Stimulated activated CD4-positive, alpha-beta T cell treated with anti-CD3 and anti-CD28 coated beads, Interleukin-1b, Interleukin-23, amount 100 ng/mL, for 48 hours (primary cell): ENCODE results near the gene PIN1.
"Not testable (repeated sequence)": the region's sequence is repeated elsewhere in the genome, so short reads cannot be mapped to it uniquely, and the experiment has no call there.

Experiments used
- DNase-seq: peaks from one replicate; pipeline ENCODE4 v3.0.0-alpha.2; 2020

The PIN1 gene

DNA sequence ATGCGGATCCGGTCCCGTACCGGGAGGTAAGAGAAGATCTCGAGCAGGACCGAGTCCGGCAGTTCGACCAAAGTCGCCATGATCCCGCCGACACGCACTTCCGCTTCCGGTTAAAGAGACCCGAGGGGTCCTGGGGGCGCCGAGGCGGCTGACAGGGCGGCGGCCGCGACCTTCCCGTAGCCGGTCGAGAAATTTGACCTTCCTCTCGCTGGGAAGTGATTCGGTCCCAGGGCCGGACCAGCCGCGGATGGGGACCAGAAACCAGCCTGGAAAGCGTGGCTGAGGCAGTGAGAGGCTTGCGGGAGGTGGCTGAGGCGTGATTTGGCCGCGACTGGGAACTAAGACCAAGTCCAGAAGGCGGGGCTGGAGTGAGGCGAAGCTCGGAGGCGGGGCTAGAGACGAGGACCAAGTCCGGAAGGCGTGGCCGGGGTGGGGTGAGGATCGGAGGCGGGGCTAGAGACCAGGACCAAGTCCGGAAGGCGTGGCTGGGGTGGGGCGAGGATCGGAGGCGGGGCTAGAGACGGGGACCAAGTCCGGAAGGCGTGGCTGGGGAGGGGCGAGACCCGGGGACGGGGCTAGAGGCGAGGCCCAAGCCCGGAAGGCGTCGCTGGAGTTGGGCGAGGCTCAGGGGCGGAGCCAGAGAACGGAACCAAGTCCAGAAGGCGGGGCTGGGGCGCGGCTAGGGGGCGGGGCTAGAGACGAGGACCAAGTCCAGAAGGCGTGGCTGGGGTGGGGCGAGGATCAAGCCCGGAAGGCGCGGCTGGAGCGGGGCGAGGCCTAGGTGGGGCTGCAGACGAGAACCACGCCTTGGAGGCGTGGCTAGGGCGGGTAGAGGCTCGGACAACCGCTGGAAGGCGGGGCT lies 16.2 kb upstream of the PIN1 start, which contains the start of gene FBXL12:
FBXL12 (minus strand) TSS at position 346 of the 862 bp plus-strand sequence; CDS start at position 80, 266 bp downstream.
- DNase-seq: peak; percentile 100

GRCh38 chr19:9819596-9819909 lies 15.6 kb upstream of the PIN1 start:
- no peak for DNase-seq

DNA sequence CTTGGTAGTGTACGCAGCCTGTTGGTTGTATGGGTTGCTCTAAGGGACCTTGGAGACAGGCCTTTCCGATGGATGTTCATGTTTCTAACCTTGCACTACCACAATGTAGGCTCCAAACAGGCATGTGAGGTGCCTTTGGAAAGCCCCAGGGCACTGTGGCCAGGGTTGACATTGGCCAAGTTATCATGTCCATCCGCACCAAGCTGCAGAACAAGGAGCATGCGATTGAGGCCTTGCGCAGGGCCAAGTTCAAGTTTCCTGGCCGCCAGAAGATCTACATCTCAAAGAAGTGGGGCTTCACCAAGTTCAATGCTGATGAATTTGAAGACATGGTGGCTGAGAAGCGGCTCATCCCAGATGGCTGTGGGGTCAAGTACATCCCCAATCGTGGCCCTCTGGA lies 15.1 kb upstream of the PIN1 start:
- DNase-seq: not testable (repeated sequence)

DNA sequence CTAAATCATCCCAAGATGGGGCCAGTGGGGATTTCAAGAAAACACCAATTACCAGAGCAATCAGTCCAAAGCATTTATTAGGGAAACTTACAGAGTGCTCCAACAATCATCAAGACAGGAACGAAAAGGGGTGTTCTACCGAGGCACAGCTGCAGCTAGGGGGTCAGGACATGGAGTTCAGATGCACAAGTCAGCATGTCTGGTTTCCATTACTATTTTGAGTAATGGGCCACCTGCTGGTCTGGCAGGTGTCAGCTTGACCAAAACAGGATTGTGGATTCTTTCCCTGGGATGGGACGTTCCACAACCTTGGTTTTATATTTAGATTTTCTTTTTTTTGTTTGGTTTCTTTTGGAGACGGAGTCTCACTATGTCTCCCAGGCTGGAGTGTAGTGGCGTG lies 11.3 kb upstream of the PIN1 start:
- DNase-seq: no peak

GRCh38 chr19:9827289-9828238 lies 7.6 kb upstream of the PIN1 start, which contains the start of gene UBL5:
UBL5 (plus strand) TSS chr19:9827918; CDS start chr19:9828338, 420 bp downstream.
- DNase-seq: peak; percentile 88

DNA sequence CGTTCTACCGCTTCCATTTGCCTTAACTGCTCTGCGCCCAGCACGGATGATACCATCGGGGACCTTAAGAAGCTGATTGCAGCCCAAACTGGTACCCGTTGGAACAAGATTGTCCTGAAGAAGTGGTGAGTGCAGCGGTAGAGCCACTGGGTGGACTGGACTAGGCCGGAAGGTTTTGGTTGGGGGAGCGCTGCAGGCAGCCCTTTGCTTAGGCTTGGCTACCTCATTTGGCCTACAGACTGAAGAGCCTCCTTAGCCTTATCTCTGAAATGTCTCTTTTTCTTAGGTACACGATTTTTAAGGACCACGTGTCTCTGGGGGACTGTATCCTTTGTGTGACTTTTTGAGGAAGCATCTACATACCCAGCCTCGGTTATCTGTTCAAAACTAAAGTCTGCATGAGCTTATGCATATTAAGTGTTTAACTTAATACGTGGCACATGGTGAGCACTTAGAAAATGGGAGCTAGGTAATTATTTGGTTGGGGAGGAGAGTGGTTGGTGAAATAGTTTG lies 6.5 kb upstream of the PIN1 start:
- DNase-seq: no peak

- no peak for DNase-seq
These were observed 802 bp upstream of the PIN1 start for GRCh38 chr19:9834307-9834725.

GRCh38 chr19:9835507-9835949 lies 410 bp downstream of the PIN1 start:
- DNase-seq: no peak

GRCh38 chr19:9836021-9836420 lies 903 bp downstream of the PIN1 start:
- DNase-seq: no peak

GRCh38 chr19:9838324-9838723 lies 3.2 kb downstream of the PIN1 start:
- no peak for DNase-seq

DNA sequence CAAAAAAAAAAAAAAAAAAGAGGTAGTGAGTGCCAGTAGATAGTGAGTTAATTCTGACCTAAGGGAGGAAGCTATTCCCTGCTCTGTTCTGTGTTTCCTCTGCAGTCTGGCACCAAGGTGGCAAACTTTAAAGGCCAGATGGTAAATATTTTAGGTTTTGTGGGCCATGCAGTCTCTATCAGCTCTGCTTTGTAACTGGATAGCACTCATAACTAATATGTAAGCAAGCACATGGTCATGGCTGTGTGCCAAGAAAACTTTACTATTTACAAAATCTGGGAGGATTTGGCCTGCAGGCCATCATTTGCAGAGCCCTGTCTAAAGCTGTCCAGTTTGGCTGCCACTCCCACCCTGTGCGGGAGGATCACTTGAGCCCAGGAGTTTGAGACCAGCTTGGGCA lies 4.3 kb downstream of the PIN1 start:
- no peak for DNase-seq

DNA sequence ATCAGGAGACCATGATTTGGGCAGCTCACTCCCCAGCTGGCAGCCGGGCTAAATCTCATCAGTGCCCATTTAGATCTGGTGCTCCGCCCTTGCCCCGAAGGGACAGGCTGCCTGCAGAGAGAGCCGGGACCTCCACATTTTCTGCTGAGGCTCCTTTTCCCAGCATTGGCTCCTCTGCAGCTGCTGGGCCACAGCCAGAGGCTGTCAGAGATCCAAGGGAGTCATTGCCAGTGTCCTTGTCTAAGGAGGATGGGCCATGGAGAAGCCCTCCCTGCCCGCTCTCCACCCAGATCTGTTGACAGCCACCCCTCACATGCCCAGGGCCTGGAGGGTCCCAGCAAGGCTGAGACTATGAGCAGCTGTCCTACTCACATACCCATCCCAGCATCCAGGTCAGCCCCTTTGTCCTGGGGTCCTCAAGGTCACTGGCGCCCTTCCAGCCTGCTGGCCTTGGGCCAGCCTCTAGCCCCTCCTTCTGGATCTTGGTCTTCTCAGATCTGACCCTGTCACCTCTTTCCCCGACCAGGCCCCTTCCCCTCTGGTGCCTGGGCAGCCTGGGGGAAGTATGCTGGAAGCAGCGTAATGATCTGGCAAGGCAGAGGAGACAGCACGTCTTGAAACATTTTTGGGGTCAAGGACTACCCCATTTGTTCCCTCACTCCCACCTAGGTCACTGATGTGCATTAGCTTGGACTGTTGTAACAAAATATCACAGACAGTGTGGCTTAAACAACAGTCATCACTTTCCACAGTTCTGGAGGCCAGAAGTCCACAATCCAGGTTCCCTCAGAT lies 7.9 kb downstream of the PIN1 start:
- no peak for DNase-seq

DNA sequence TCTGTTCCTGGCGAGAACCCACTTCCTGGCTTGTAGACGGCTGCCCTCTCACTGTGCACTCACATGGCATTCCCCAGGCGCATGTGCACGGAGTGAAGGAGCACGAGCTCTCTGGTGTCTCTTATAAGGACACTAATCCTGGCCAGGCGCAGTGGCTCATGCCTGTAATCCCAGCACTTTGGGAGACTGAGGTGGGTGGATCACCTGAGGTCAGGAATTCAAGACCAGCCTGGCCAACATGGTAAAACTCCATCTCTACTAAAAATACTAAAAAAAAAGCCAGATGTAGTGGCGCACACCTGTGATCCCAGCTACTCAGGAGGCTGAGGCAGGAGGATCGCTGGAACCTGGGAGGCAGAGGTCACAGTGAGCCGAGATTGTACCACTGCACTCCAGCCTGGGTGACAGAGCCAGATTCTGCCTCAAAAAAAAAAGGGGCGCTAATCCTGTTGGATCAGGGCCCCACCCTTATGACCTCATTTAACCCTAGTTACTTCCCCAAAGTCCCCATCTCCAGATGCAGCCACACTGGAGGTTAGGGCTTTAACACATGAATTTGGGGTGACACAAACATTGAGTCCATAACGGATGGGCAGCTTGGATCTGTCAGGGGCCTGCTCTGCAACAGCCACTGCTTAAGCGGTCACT lies 8.6 kb downstream of the PIN1 start:
- DNase-seq: not testable (repeated sequence)

DNA sequence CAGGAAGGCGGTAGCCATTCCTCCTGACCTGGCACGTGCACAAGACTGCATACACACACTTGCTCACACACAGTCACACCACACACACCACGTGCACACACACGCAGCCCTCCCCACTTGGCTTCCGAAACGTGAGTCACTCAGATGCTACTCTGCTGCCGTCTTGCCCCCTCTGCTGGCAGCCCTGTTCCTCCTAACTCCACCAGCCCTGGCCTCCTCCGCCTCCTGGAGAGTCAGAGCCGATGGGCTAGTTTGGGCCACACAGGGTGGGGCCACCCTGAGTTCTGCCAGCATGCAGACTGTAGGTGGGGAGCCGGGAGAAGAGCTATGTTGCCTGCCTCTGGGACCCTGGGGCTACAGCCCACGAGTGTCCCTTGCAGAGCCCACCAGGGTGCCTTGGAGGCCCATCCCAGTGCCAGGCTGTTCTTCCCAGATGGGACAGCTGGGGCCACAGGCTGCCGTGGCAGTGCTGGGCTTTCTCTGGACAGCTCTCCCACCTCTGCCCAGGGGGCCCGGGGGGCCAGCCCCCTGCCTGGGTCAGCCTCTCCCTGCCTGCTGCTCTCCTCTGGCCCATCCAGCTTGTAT lies 12.1 kb downstream of the PIN1 start:
- DNase-seq: peak; percentile 67

- DNase-seq: no peak
These were observed 12.9 kb downstream of the PIN1 start for GRCh38 chr19:9848060-9848459.

- DNase-seq: no peak
These were observed 13.6 kb downstream of the PIN1 start for GRCh38 chr19:9848762-9849161.

GRCh38 chr19:9849791-9850190 lies 14.7 kb downstream of the PIN1 start:
- no peak for DNase-seq

GRCh38 chr19:9850235-9850959 lies 15.3 kb downstream of the PIN1 start:
- no peak for DNase-seq

GRCh38 chr19:9854282-9854846 lies 19.2 kb downstream of the PIN1 start:
- DNase-seq: no peak

- DNase-seq: no peak
These were observed 21.5 kb downstream of the PIN1 start for GRCh38 chr19:9856609-9857008.
